C4-2B (cell line): ENCODE results near the gene CLIP3.

Experiments used
- ZFX ChIP-seq: fragments of 450-650 bp; IDR thresholded peaks from 2 replicates; pipeline ENCODE4 v1.6.1; 2017
- TF ChIP-seq, protein P1 (sequence below): fragments of 450-650 bp; conservative IDR thresholded peaks from 2 replicates; pipeline ENCODE4 v1.5.1; 2017; ENCODE audit warnings: mild to moderate bottlenecking

DNA sequence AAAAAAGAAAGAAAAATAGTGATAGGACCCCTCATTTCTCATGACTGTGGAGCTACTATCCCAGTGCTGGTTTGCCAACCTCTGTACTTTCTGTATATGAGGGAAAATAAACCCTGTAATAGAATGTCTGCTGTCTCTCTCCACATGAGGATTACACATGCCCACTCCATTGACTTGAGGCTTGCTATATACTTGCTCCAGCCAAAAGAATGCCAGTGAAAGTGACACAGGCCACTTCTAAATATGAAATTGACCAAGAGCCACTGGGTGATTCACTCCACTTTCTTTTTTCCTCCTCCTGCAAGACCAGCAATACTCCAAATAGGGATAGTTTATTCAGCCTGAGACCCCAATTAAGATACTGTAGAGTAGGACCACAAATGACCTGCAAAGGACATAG lies 15.2 kb upstream of the CLIP3 start:
- TF ChIP-seq, protein P1, sequence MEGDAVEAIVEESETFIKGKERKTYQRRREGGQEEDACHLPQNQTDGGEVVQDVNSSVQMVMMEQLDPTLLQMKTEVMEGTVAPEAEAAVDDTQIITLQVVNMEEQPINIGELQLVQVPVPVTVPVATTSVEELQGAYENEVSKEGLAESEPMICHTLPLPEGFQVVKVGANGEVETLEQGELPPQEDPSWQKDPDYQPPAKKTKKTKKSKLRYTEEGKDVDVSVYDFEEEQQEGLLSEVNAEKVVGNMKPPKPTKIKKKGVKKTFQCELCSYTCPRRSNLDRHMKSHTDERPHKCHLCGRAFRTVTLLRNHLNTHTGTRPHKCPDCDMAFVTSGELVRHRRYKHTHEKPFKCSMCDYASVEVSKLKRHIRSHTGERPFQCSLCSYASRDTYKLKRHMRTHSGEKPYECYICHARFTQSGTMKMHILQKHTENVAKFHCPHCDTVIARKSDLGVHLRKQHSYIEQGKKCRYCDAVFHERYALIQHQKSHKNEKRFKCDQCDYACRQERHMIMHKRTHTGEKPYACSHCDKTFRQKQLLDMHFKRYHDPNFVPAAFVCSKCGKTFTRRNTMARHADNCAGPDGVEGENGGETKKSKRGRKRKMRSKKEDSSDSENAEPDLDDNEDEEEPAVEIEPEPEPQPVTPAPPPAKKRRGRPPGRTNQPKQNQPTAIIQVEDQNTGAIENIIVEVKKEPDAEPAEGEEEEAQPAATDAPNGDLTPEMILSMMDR = no peak
- no peak for TF ChIP-seq ZFX
